BE2C (cell line): ENCODE measurements around the gene PHOSPHO1.
"Not testable (repeated sequence)": the region's sequence is repeated elsewhere in the genome, so short reads cannot be mapped to it uniquely, and the experiment has no call there.

Experiments used
- DNase-seq: peaks from one replicate; pipeline ENCODE4 v3.0.0-alpha.2; 2020
- H3K27me3 ChIP-seq: fragments of 250-450 bp; sonication (Bioruptor Pico); 2 replicates; pipeline ENCODE4 v1.5.1; 2020; ENCODE audit warnings: mild to moderate bottlenecking
- H3K36me3 ChIP-seq: fragments of 250-450 bp; sonication (Bioruptor Pico); 2 replicates; pipeline ENCODE4 v1.5.1; 2020; ENCODE audit warnings: mild to moderate bottlenecking
- H3K4me1 ChIP-seq: fragments of 250-450 bp; sonication (Bioruptor Pico); 2 replicates; pipeline ENCODE4 v1.5.1; 2020
- H3K4me3 ChIP-seq: 2 replicates; pipeline ENCODE4 v1.5.1; 2011; ENCODE audit warnings: low read depth, low read length
- H3K9me3 ChIP-seq: fragments of 250-450 bp; sonication (Bioruptor Pico); 2 replicates; pipeline ENCODE4 v1.5.1; 2020
- TF ChIP-seq, protein P1 (sequence below): IDR thresholded peaks from 2 replicates; pipeline ENCODE4 v1.5.1; 2012; ENCODE audit warnings: mild to moderate bottlenecking, low read depth, low read length

The PHOSPHO1 gene

DNA sequence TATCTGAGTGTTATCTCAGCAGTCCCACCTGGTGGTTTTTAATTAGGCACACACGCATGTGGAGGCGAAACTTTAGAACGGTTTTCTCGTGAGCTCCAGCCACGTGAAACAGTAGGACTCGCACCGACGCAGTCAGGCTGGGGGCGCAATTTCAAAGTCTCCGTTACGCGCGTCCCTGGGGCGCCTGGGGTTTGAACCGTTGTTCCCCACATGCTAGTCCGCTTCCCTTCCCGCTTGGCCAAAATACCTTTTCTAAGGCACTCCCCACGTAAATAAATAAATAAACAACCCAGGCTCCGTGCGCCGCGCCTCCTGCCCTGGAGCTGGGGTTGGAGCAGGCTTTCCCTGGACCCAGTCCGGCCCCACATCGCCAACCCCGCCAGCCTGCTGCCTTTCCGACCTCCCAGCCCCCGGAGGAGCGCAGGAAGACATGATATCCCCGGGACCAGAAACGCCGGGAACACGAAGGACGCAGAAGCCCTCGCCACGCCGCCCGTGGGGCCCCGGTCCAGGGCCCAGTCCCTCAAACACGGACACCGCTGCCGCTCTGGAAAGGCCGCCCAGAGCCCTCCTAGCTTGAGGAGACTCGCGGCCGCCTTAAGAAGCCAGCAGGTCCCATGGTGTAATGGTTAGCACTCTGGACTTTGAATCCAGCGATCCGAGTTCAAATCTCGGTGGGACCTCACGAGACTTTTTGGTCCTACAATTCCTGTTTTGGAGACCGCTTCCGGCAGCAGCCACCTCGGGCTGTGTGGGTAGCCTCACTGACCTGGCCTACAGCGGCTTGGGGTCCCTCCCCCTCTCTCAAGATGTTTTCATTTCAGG is 38.5 kb downstream of the PHOSPHO1 start:
- Histone ChIP-seq H3K4me3 (peak overlapping the region; percentile 80), H3K9me3 (no peaks in the 10 kb centered on the region), H3K27me3 (no peaks in the 10 kb centered on the region), H3K36me3 (no peaks in the 10 kb centered on the region), H3K4me1 (no peaks in the 10 kb centered on the region)
- peak; percentile 90 for DNase-seq
- TF ChIP-seq, protein P1, sequence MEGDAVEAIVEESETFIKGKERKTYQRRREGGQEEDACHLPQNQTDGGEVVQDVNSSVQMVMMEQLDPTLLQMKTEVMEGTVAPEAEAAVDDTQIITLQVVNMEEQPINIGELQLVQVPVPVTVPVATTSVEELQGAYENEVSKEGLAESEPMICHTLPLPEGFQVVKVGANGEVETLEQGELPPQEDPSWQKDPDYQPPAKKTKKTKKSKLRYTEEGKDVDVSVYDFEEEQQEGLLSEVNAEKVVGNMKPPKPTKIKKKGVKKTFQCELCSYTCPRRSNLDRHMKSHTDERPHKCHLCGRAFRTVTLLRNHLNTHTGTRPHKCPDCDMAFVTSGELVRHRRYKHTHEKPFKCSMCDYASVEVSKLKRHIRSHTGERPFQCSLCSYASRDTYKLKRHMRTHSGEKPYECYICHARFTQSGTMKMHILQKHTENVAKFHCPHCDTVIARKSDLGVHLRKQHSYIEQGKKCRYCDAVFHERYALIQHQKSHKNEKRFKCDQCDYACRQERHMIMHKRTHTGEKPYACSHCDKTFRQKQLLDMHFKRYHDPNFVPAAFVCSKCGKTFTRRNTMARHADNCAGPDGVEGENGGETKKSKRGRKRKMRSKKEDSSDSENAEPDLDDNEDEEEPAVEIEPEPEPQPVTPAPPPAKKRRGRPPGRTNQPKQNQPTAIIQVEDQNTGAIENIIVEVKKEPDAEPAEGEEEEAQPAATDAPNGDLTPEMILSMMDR = peak; percentile 28; the same call in 1 of the 2 replicates

DNA sequence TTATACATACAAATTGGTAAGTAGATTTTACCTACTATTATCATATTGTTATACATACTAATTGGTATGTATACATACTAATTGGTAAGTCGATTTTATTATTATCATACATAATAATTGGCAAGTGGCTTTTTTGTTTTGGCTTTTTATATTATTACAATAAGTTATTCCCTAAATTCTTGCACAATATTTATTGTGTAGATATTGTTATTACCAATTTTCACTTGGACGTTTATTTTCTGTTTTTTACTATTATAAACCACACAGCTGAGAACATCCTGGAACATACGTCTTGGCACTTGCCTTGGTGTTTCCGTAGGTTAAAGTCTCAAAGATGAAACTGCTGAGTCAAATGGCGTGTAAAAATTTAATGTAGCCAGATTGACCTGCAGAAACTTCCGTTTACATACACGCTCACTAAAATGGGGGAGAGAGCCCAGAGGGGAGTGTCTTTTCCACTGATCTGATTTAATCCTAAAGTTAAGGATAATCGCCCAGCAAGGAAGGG is 39.1 kb downstream of the PHOSPHO1 start:
- H3K4me3 ChIP-seq = peak overlapping the region; percentile 80
- H3K9me3 ChIP-seq = no peaks in the 10 kb centered on the region; the same call in 1 of the 2 replicates
- no peaks in the 10 kb centered on the region for H3K4me1 ChIP-seq
- H3K27me3 ChIP-seq = no peaks in the 10 kb centered on the region
- no peaks in the 10 kb centered on the region for H3K36me3 ChIP-seq
- DNase-seq = no peak
- TF ChIP-seq, protein P1 = no peak

DNA sequence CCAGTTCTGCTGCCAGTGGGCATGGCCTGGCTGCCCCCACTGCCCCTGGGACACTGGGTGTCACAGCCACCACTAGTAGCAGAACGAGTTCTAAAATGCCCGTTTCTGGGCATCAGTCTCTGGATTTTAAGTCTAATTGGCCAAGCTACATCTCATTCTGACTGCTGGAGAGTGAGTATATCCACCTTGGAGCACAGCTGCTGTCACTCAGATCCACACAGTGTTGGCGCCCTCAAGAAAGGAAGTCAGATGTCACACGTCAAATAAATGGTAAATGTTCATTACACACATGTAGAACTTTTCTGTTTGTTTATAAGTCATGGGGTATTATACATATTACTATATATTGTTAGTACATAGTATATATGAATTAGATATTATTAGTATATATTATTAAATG is 39.7 kb downstream of the PHOSPHO1 start:
- TF ChIP-seq, protein P1 = no peak
- no peak overlapping the region for H3K4me3 ChIP-seq

DNA sequence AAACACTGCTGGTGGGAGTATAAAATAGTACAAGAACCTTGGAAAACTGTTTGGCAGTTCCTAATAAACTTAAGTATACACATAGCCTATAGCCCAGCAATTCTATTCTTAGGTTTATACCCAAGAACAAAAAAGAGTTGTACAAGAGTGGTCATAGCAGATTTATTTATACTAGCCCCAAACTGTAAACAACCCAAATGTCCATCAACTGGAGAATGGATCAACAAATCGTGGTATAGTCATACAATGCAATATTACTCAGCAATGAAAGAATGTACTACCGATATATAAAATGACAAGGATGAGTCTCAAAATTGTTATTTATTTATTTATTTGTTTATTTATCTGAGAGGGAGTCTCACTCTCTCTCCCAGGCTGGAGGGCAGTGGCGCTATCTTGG is 43.3 kb downstream of the PHOSPHO1 start:
- Histone ChIP-seq H3K27me3 (no peaks in the 10 kb centered on the region), H3K36me3 (no peaks in the 10 kb centered on the region), H3K9me3 (peaks cover 7% of the 10 kb centered on the region; the same call in 1 of the 2 replicates), H3K4me3 (no peak overlapping the region), H3K4me1 (no peaks in the 10 kb centered on the region)
- TF ChIP-seq, protein P1 = no peak
- DNase-seq = no peak

More for the DNA sequence above, 39.7 kb downstream of the PHOSPHO1 start:
- no peaks in the 10 kb centered on the region for H3K36me3 ChIP-seq
- H3K4me1 ChIP-seq = no peaks in the 10 kb centered on the region
- no peak for DNase-seq
- no peaks in the 10 kb centered on the region for H3K27me3 ChIP-seq
- H3K9me3 ChIP-seq = no peaks in the 10 kb centered on the region; the same call in 1 of the 2 replicates

DNA sequence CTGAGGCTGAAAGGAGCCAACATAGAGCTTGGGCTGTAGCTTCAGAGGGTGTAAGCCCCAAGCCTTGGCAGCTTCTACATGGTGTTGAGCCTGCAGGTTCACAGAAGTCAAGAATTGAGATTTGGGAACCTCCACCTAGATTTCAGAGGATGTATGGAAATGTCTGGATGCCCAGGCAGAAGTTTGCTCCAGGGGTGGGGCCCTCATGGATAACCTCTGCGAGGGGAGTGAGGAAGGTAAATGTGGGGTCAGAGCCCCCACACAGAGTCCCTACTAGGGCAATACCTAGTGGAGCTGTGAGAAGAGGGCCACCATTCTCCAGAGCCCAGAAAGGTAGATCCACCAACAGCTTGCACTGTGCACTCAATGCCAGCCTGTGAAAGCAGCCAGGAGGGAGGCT is 45.2 kb downstream of the PHOSPHO1 start:
- H3K27me3 ChIP-seq, H3K36me3 ChIP-seq, H3K4me1 ChIP-seq, DNase-seq, H3K9me3 ChIP-seq, H3K4me3 ChIP-seq: not testable (repeated sequence)

DNA sequence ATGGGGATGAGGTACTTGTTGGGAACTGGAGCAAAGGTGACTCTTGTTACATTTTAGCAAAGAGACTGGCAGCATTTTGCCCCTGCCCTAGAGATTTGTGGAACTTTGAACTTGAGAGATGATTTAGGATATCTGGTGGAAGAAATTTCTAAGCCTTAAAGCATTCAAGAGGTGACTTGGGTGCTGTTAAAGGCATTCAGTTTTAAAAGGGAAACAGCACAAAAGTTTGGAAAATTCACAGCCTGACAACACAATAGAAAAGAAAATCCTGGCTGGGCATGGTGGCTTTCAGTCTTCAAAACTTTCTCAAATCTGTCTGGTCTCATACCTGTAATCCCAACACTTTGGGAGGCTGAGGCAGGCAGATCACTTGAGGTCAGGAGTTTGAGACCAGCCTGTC is 46.1 kb downstream of the PHOSPHO1 start:
- H3K4me3 ChIP-seq = not testable (repeated sequence)

DNA sequence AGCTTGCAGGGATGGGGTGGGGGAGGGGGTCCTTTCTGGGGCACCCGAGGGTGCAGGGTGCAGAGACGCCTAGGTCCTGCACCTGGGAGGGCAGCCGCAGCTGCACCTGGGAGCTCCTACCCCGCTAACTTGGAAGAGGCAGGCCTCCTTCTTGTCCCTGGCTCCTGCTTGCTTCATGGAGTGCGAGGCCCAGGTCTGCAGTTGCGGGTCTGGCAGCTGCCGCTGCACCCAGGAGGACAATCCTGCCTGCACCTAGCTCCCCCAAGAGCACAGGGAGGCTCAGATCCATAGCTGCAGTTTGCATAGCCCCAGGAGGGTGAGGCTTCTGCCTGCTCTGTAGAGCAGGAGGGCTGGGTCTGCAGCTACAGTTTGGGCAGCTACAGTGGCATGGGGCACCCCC is 46.8 kb downstream of the PHOSPHO1 start:
- Histone ChIP-seq H3K27me3 (no peaks in the 10 kb centered on the region), H3K36me3 (no peaks in the 10 kb centered on the region), H3K4me3 (no peak overlapping the region), H3K4me1 (no peaks in the 10 kb centered on the region), H3K9me3 (peaks cover 7% of the 10 kb centered on the region; the same call in 1 of the 2 replicates)
- TF ChIP-seq, protein P1 = no peak
- DNase-seq = no peak

More for the DNA sequence above, 46.1 kb downstream of the PHOSPHO1 start:
- H3K9me3 ChIP-seq, H3K27me3 ChIP-seq, H3K4me1 ChIP-seq, H3K36me3 ChIP-seq, DNase-seq: not testable (repeated sequence)
